ENCODE measurements around the gene PIGC. TPM values are rescaled to one million over a fixed set of nuclear protein-coding genes. Genes with fewer than 3 reads are reported as not detected.
A peak's percentile ranks its signal among the peaks of the same experiment; 100 is the strongest.

The PIGC gene
- total RNA-seq, 1 donor from 2014 or later, result 20.9 TPM

DNA sequence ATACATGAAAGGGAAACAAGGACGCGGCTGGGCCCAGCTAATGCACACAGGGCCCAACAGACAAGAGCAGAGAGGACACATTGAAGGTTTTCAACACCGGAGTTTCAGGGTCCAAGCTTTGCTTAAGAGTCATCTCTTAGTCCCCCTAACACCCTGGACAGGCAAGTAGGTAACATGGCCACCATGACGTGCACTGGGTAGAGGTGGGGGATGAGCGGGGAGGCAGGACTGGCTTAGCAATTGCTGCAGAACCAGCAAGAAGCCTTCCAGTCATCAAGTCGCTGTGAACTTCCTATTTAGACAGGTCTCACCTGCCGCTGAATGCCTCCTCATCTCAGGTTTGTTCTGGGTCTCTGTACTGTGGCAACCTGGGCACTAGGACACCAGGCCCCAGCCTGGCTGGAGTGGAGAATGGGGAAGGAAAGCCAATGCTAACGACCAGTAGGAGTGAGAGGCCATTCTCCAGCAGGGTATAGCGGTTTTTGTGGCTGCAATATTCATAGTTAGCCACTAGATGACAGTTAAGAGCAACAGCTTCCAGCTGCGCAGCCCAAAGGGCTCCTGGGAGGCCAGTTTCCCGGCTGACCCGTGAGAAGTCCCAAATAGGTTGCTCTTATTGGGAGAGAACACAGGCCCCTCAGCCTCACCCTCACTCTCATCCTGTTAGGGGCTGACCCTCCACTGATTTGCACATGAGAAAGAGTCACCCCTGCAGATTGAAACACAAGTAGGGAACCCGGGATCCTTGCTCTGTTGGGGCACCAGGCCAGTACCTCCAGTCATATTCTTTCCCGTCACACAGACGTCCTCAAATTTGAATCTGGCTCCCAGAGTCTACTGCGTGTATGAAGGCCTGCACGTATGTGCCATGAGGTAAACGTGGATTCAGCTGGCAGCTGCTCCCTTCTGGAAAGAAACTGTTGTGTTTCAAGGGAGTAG is 6.0 kb upstream of the PIGC start:
- H3K27ac Mint-ChIP-seq (ENCODE audit: unreplicated experiment), result no peak overlapping the region
- H3K4me3 Mint-ChIP-seq (ENCODE audit: unreplicated experiment), result no peak overlapping the region
- H3K36me3 Mint-ChIP-seq (ENCODE audit: low read depth), result no peaks in the 10 kb centered on the region
- H3K9me3 Mint-ChIP-seq (ENCODE audit: low read depth), result no peaks in the 10 kb centered on the region
- H3K4me1 Mint-ChIP-seq (ENCODE audit: low read depth), result peaks cover 17% of the 10 kb centered on the region
- no peak for DNase-seq (ENCODE audit: low spot score)
- no peaks in the 10 kb centered on the region for H3K27me3 Mint-ChIP-seq (ENCODE audit: low read depth)
- TF ChIP-seq, protein P1, sequence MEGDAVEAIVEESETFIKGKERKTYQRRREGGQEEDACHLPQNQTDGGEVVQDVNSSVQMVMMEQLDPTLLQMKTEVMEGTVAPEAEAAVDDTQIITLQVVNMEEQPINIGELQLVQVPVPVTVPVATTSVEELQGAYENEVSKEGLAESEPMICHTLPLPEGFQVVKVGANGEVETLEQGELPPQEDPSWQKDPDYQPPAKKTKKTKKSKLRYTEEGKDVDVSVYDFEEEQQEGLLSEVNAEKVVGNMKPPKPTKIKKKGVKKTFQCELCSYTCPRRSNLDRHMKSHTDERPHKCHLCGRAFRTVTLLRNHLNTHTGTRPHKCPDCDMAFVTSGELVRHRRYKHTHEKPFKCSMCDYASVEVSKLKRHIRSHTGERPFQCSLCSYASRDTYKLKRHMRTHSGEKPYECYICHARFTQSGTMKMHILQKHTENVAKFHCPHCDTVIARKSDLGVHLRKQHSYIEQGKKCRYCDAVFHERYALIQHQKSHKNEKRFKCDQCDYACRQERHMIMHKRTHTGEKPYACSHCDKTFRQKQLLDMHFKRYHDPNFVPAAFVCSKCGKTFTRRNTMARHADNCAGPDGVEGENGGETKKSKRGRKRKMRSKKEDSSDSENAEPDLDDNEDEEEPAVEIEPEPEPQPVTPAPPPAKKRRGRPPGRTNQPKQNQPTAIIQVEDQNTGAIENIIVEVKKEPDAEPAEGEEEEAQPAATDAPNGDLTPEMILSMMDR (IDR thresholded peaks at IDR 0.05), result peak; percentile 84

DNA sequence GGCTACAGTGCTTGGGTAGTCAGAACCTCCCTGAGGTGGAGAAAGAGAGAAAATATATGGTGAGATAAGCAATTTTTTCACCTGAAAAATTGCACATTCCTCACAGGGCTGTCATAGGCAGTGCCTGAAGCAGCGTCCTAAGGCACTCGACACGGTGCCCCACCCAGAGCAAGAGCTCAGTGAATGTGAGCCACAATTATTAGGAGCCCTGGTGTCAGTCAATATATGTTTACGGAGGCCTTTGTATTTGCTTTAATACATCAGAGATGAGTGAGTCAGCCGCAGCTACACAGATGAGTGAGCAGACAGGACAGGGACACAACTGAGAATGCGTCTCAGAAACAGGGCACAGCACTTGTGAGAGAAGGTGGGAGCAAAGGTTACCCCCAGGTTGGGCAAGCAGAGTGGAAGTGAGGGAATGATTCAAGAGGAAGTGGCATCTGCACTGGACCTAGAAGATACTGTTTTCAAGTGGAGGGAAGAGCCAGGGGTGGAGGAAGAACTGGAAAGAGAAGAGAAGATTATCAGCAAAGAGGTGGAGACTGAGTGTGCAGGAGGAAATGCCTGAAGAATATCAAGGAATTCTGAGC is 5.2 kb upstream of the PIGC start:
- H3K4me1 Mint-ChIP-seq (ENCODE audit: low read depth), result peaks cover 17% of the 10 kb centered on the region
- no peak for DNase-seq (ENCODE audit: low spot score)
- no peaks in the 10 kb centered on the region for H3K36me3 Mint-ChIP-seq (ENCODE audit: low read depth)
- no peaks in the 10 kb centered on the region for H3K9me3 Mint-ChIP-seq (ENCODE audit: low read depth)
- H3K27me3 Mint-ChIP-seq (ENCODE audit: low read depth), result no peaks in the 10 kb centered on the region
- H3K4me3 Mint-ChIP-seq (ENCODE audit: unreplicated experiment), result no peak overlapping the region
- no peak overlapping the region for H3K27ac Mint-ChIP-seq (ENCODE audit: unreplicated experiment)
- TF ChIP-seq, protein P1 (IDR thresholded peaks at IDR 0.05), result no peak

DNA sequence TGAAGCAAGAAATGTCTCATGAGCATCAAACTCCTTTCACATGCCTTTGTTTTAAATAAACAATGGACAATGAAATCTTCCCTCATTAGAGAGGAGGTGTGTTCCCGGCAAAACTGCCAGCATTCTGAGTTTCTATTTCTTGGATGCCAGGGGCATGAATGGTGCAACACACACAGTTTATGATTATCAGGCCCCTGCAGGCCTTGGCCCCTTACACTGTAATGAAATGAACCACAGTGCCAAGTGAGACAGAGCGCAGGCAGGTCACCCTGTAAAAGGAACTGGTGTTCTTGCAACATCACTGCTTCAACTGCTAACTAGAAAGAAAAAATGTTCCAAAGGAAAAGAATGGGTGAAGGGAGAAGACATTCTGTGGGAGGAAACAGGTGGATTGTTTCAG is 3.8 kb upstream of the PIGC start:
- Mint-ChIP-seq H3K9me3 (ENCODE audit: low read depth) (no peaks in the 10 kb centered on the region), H3K27ac (ENCODE audit: unreplicated experiment) (no peak overlapping the region), H3K4me3 (ENCODE audit: unreplicated experiment) (no peak overlapping the region), H3K4me1 (ENCODE audit: low read depth) (peaks cover 27% of the 10 kb centered on the region), H3K27me3 (ENCODE audit: low read depth) (no peaks in the 10 kb centered on the region), H3K36me3 (ENCODE audit: low read depth) (no peaks in the 10 kb centered on the region)
- DNase-seq (ENCODE audit: low spot score), result no peak
- TF ChIP-seq, protein P1 (IDR thresholded peaks at IDR 0.05), result no peak

DNA sequence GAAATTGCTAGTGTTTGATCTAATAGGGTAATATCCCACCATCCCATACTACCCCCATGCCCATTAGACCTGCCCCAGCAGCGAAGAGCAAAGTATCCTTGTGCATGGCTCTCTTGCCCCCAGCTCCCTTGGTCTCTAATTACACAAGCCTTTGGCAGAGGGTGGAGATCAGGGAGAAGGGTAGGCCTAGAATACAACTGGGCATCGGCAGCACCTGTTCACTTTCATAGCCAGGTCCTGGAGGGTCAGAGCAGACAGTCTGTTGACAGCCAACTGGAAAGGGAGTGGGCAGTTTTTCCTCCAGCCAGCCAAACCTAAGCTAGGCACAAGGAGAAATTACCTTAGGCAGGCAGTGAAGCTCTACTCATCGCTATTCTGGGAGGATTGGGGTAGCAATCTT is 2.7 kb upstream of the PIGC start:
- DNase-seq (ENCODE audit: low spot score), result no peak
- H3K4me3 Mint-ChIP-seq (ENCODE audit: unreplicated experiment), result no peak overlapping the region
- H3K4me1 Mint-ChIP-seq (ENCODE audit: low read depth), result peaks cover 38% of the 10 kb centered on the region
- H3K27me3 Mint-ChIP-seq (ENCODE audit: low read depth), result no peaks in the 10 kb centered on the region
- TF ChIP-seq, protein P1 (IDR thresholded peaks at IDR 0.05), result no peak
- H3K27ac Mint-ChIP-seq (ENCODE audit: unreplicated experiment), result no peak overlapping the region
- peaks cover 7% of the 10 kb centered on the region for H3K36me3 Mint-ChIP-seq (ENCODE audit: low read depth)
- no peaks in the 10 kb centered on the region for H3K9me3 Mint-ChIP-seq (ENCODE audit: low read depth)

DNA sequence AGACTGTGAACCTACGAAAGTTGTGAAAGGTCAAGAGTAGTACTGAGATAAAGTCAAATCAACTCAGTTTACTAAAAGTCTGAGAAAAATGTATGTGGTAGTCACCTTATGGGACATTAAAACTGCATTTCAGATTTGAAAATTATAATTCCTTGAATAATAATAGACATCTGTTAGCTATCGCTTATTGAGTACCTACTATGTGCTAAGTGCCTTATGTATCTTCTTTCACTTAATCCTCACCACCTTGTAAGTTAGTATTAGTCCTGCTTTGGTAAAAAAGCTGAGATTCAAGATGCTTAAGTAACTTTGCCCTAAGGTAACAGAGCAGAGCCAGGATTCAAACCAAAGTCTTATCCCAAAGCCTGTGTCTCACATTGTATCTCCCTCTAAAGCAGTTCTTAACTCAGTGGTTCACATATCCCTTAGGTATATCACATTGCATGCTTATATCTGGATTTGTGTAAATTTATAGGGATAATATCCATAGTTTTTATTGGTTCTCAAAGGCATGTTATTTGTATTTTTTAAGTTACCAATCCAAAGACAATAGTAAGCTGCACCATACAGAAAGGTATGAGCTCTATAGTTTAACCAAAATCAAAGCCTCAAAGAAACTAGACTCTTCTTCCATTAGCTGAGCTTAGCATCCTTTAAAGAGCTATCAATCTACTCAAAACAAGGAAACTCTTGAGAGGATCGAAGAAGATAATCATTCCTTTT is 865 bp downstream of the PIGC start:
- peaks cover 3% of the 10 kb centered on the region for H3K9me3 Mint-ChIP-seq (ENCODE audit: low read depth)
- H3K4me3 Mint-ChIP-seq (ENCODE audit: unreplicated experiment), result peak overlapping the region; percentile 89
- H3K36me3 Mint-ChIP-seq (ENCODE audit: low read depth), result peaks cover 11% of the 10 kb centered on the region
- H3K27ac Mint-ChIP-seq (ENCODE audit: unreplicated experiment), result peak overlapping the region; percentile 78
- TF ChIP-seq, protein P1 (IDR thresholded peaks at IDR 0.05), result no peak
- no peaks in the 10 kb centered on the region for H3K27me3 Mint-ChIP-seq (ENCODE audit: low read depth)
- no peak for DNase-seq (ENCODE audit: low spot score)
- peaks cover 31% of the 10 kb centered on the region for H3K4me1 Mint-ChIP-seq (ENCODE audit: low read depth)
